ENCODE results near the gene NSUN2.
"Not testable (repeated sequence)": the region's sequence is repeated elsewhere in the genome, so short reads cannot be mapped to it uniquely, and the experiment has no call there.

Gene NSUN2

GRCh38 chr5:6582507-6583048 lies 50.3 kb downstream of the NSUN2 start:
- DNase-seq (ENCODE audit: low read depth) = no peak

DNA sequence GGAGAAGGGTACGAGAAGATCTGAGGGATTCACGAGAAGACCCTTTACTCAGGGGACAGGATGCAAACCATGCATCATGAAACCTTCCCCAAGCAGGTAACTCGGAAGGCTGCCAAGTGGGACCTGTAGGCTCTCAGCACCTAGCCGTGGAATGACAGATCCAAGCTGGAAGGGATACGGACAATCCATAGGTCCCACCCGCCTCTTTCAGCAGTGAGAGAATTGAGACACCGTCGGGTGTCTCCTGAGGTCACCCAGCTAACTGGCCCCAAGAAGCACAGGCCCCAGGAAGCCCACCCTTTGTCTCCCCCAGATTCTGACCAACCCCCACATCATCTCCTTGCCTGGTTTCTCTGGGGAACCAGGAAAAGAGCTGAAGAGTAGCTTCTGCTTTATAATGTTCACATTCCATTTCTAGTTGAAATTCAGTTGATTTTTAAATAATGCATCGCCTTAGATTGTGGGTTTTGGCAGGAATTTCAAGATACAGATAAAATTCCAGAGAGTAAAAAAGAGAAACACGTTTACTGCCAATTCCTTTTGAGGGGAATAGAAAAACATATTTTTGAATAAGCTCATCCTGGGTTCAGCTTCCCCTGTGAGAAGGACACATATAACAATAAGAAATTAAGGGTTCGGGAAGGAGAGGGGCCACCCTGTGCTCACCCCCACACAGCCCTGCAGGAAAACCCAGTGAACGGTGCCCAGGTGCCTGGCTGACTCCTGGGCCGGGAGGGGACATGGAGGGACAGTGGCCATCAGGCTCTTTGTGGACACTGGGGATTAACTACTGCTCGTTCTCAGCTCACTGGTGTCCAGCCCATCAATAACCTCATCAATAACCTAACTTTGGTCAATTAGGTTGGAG lies 51.1 kb downstream of the NSUN2 start:
- DNase-seq (ENCODE audit: low read depth) = no peak

DNA sequence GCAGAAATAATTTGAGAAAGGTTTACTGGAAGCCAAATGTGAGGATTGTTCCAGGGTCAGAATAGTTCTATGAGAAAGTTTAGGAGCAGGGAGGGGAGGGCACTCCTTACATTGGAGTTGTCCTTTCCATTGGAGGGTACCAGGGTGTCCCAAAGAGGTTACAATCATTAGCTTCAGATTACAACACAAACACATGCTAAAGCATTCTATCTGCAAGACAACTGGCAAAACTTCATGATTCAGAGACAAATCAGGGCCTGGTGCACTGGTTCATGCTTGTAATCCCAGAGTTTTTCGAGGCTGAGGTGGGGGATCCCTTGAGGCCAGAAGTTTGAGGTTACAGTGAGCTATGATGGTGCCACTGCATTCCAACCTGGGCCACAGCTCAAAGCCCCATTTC lies 51.8 kb downstream of the NSUN2 start:
- DNase-seq (ENCODE audit: low read depth) = no peak

- no peak for DNase-seq (ENCODE audit: low read depth)
These were observed 53.3 kb downstream of the NSUN2 start for GRCh38 chr5:6579535-6579934.

DNA sequence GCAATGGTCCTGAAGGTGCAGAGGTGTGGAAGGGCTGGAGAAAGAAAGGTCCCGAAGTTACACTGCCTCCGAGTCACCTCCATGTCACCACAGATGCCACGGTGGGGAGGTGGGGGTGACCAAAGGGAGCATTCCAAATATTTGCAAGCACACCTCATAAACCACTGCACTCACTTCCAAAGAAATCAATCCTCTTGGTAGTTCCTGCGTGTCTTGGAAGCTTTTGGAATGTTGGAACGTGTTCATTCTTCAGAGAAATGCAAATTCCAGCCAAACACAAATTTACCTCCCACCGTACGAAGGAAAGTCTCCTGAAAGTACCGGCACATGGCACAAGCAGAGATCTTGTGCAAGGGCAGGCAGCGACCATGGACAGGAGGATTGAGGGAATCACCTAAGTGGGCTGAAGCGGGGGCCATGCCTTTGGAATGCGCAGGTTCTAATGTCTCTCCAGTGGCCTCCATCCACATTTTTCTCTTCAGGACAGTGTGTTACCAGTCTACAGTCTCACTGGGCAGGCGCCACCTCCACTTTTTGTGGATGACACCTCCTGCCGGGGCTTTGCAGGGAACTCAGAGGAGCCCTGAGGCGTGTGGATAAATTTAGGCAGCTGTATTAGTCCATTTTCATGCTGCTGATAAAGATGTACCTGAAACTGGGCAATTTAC lies 54.0 kb downstream of the NSUN2 start:
- DNase-seq (ENCODE audit: low read depth) = no peak

DNA sequence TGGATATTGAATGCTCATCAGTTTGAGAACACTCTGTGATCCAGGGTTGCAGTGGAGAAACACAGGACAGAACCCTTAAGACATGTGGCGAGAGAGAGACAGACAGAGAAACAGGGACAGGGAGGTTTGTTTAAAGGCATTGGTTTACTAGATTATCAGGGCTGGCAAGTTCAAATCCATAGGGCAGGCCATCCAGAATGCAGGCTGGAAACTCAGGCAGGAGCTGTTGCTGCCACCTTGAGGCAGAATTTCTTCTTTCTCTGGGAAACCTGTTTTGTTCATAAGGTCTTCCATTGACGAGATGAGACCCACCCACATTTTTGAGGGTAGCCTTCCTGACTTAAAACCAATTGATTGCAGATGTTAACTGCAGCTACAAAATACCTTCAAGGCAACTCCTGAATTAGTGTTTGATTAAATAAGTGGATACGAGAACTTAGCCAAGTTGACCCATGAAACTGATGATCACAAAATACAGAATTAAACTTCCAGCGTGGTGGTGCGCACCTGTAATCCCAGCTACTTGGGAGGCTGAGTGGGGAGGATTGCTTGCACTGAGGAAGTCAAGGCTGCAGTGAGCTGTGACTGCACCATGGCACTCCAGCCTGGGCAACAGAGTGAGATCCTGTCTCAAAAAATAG lies 55.9 kb downstream of the NSUN2 start:
- no peak for DNase-seq (ENCODE audit: low read depth)

GRCh38 chr5:6574537-6575245 lies 58.2 kb downstream of the NSUN2 start:
- no peak for DNase-seq (ENCODE audit: low read depth)

DNA sequence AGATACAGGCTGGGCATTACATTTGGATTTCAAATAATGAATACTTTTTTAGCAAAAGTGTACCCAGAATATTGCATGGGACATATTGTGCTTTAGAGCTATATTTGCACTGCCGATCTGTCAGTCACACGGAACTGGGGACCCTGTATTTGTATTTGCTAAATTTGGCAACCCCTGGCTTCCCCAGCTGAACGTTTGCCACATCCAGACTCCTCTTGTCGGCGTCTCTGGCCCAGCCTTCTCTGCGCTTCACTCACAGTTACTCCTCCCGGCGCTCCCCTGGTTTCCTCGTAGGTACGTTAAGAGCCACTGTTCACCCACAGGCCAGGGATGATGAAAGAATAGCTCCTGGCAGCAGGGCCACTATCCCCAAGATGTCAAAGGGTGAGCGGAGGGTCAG lies 58.7 kb downstream of the NSUN2 start:
- no peak for DNase-seq (ENCODE audit: low read depth)

- DNase-seq (ENCODE audit: low read depth) = no peak
These were observed 59.2 kb downstream of the NSUN2 start for GRCh38 chr5:6573651-6574101.

DNA sequence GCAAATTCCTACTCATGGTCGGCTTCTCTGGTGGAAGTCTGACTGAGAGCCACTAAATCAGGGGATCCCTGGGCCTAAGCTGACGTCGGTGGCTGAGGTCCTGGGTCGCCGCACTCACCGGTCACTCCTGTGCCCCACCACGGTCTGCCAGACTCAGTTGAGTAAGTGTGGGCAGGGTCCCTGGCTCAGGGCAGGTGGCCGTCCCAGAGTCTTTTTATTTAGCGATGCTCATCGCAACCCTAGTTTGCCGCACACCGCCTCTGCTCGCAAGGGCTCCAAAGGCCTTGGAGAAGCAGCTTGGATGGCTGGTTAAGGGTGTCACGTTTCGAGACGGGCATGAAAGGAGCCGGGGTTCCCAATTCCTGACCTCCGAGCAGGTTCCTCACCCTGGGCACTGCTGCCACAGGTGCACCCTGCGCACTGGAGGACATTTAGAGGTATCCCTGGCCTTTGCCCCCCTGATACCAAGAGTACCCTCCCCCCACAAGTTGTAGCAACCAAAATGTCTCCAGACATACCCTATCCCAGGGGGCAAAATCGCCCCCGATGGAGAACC lies 59.9 kb downstream of the NSUN2 start:
- no peak for DNase-seq (ENCODE audit: low read depth)

- DNase-seq (ENCODE audit: low read depth) = no peak
These were observed 60.6 kb downstream of the NSUN2 start for GRCh38 chr5:6572086-6572824.

DNA sequence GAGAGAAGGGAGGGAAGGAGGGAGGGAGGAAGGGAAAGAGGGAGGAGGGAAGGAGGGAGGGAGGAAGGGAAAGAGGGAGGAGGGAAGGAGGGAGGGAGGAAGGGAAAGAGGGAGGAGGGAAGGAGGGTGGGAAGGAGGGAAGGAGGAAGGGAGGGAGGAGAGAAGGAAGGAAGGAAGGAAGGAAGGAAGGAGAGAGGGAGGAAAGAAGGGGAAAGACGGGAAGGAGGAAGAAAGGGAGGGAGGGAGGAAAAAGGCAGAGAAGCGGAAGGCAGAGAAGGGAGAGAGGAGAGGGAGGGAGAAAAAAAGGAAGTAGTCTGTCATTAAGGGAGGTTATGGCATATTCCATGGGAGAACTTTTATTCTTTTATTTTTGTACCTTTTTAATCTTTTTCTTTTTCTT lies 61.2 kb downstream of the NSUN2 start:
- DNase-seq (ENCODE audit: low read depth) = not testable (repeated sequence)

GRCh38 chr5:6570530-6570929 lies 62.3 kb downstream of the NSUN2 start:
- no peak for DNase-seq (ENCODE audit: low read depth)

DNA sequence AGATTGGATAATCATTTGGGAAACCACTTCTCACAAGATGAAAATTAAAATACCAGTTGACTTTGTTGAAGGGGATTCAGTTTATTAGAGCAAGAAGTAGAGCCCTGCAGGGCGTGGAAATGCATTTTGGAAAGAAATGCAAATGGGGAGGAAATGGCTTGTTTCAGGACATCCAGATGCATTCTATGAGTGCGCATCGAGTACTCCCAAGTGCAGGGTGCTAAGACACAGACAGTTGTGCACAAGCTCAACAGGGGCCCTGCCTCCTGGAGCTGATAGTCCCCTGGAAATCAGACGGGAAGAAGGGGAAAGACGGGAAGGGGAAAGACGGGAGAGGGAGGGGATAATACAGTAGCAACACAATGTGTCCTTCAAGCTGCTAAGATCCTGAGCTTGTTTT lies 64.0 kb downstream of the NSUN2 start:
- DNase-seq (ENCODE audit: low read depth) = no peak

GRCh38 chr5:6568383-6568782 lies 64.5 kb downstream of the NSUN2 start:
- no peak for DNase-seq (ENCODE audit: low read depth)

- DNase-seq (ENCODE audit: low read depth) = no peak
These were observed 65.0 kb downstream of the NSUN2 start for GRCh38 chr5:6567835-6568234.

GRCh38 chr5:6567068-6567467 lies 65.8 kb downstream of the NSUN2 start:
- DNase-seq (ENCODE audit: low read depth) = no peak

- DNase-seq (ENCODE audit: low read depth) = no peak
These were observed 67.4 kb downstream of the NSUN2 start for GRCh38 chr5:6565492-6565891.

- DNase-seq (ENCODE audit: low read depth) = no peak
These were observed 74.9 kb downstream of the NSUN2 start for GRCh38 chr5:6557807-6558575.

- no peak for DNase-seq (ENCODE audit: low read depth)
These were observed 76.1 kb downstream of the NSUN2 start for GRCh38 chr5:6556802-6557102.
